Right atrium auricular region (tissue), 2 donors: ENCODE measurements around the gene CNTN6. TPM values are rescaled to one million over a fixed set of nuclear protein-coding genes. Genes with fewer than 3 reads are reported as not detected.

Experiments
- DNase-seq: peaks from one replicate; pipeline ENCODE4 v3.0.0-alpha.2; 2019; ENCODE audit warnings: low spot score
- H3K27ac ChIP-seq, 2 donors: fragments of 200-600 bp; sonication (generic); 1 replicate in 1 of 2; 2 replicates in 1 of 2; pipeline ENCODE4 v1.5.1; 2016 to 2019
- H3K27me3 ChIP-seq, 2 donors: fragments of 200-600 bp; sonication (generic); one replicate each; pipeline versions ENCODE4 v1.5.1 to v1.6.0; 2017 to 2019
- H3K36me3 ChIP-seq: fragments of 200-600 bp; sonication (generic); one replicate; pipeline ENCODE4 v1.5.1; 2016
- H3K4me1 ChIP-seq, 2 donors: fragments of 200-600 bp; sonication (generic); one replicate each; pipeline versions ENCODE4 v1.5.1 to v1.6.0; 2017 to 2019
- H3K4me3 ChIP-seq, 2 donors: fragments of 200-600 bp; sonication (generic); 1 replicate in 1 of 2; 2 replicates in 1 of 2; pipeline ENCODE4 v1.5.1; 2017 to 2019; ENCODE audit warnings: mild to moderate bottlenecking in 1 of 2, moderate library complexity in 1 of 2
- H3K9me3 ChIP-seq, 2 donors: fragments of 200-600 bp; sonication (generic); one replicate each; pipeline ENCODE4 v1.5.1; 2019
- total RNA-seq, 2 donors: library from RNA; depleted of rRNA; stranded (reverse); fragments of >200 nt; gene quantifications; one replicate each; pipeline ENCODE4 v1.1.0, GENCODE V29; 2016
- TF ChIP-seq, protein P1 (sequence below), 2 donors: fragments of 200-600 bp; sonication (generic); IDR thresholded peaks; one replicate each; pipeline ENCODE4 v1.5.1; 2019; ENCODE audit warnings: antibody characterized with exemption in 2 of 2

CNTN6 gene
- under 1 TPM in 1 of 2 donors, not detected in 1; 0.28 TPM for total RNA-seq

DNA sequence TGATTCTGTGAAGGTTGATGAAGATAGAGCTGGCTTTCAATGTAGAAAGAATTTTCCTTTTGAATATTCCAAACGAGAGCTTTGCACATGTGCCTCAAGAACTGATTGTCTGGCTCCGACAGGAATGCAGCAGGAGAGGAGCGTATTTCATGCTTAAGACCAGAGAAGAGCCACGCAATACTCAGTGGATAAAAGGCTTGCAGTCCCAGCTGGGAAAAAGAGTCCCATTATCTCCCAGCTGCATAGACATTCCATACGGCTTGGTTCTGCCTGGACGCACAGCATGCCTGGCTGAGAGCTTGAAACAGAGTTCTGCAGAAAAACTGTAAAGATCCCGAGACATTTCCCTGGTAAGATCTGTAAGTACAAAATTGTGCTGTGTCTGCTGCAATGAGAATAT is at the start of gene CNTN6:
TSS of gene CNTN6 (plus strand) at position 254 of the 400 bp plus-strand sequence. CDS start 54,985 bp downstream, outside the sequence.
- Histone ChIP-seq H3K4me3 (no peak within 1 kb of the TSS), H3K27me3 (no peaks in the 10 kb centered on the region), H3K36me3 (no peaks in the 10 kb centered on the region), H3K4me1 (no peaks in the 10 kb centered on the region), H3K9me3 (no peaks in the 10 kb centered on the region), H3K27ac (no peak within 1 kb of the TSS)
- DNase-seq, result no peak
- TF ChIP-seq, protein P1, sequence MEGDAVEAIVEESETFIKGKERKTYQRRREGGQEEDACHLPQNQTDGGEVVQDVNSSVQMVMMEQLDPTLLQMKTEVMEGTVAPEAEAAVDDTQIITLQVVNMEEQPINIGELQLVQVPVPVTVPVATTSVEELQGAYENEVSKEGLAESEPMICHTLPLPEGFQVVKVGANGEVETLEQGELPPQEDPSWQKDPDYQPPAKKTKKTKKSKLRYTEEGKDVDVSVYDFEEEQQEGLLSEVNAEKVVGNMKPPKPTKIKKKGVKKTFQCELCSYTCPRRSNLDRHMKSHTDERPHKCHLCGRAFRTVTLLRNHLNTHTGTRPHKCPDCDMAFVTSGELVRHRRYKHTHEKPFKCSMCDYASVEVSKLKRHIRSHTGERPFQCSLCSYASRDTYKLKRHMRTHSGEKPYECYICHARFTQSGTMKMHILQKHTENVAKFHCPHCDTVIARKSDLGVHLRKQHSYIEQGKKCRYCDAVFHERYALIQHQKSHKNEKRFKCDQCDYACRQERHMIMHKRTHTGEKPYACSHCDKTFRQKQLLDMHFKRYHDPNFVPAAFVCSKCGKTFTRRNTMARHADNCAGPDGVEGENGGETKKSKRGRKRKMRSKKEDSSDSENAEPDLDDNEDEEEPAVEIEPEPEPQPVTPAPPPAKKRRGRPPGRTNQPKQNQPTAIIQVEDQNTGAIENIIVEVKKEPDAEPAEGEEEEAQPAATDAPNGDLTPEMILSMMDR (IDR thresholded peaks at IDR 0.05), result no peak

DNA sequence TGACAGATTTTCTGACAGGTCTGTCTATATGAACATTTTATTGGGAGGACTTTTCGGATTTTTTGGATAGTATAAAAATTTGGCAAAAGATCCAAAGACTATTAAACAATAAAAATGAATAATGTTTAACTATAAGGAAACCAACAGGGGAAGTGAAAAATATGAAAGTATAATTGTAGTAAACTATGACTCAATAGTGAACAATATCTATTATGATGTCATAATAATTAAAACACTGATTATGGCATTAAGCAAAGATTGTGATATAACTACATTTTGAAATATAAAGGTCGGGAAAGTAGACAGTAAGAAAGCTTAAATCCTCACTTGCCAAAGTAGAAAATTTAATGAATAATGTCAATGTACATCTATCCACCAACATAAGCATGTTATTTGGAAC is 44.3 kb upstream of the CNTN6 start:
- H3K4me3 ChIP-seq, result no peak overlapping the region
- TF ChIP-seq, protein P1 (IDR thresholded peaks at IDR 0.05), result no peak
- no peaks in the 10 kb centered on the region for H3K4me1 ChIP-seq
- DNase-seq, result no peak
- H3K36me3 ChIP-seq, result no peaks in the 10 kb centered on the region
- no peaks in the 10 kb centered on the region for H3K27me3 ChIP-seq
- H3K9me3 ChIP-seq, result peaks cover 0 to 6% of the 10 kb centered on the region in 2 donors
- H3K27ac ChIP-seq, result no peak overlapping the region

DNA sequence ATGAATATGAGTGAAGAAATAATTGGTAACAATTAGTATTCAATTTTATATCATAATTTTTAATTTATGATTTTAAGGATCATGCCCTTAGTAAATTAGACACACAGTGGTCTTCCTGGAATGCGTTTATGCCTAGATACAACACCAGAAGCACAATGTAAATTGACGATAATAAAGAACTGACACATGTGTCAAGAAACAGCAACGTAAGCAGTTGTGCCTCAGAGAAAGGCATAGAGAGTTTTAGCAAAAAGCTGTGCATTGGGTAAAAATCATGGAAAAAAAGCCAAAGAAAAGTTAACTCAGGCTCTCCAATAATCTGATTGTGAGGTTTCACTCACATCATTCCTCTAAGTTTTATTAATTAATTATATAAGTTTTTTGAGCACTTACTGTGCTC is 37.0 kb upstream of the CNTN6 start:
- no peaks in the 10 kb centered on the region for H3K27me3 ChIP-seq
- H3K36me3 ChIP-seq, result no peaks in the 10 kb centered on the region
- H3K4me1 ChIP-seq, result no peaks in the 10 kb centered on the region
- H3K9me3 ChIP-seq, result no peaks in the 10 kb centered on the region
- H3K4me3 ChIP-seq, result no peak overlapping the region
- TF ChIP-seq, protein P1 (IDR thresholded peaks at IDR 0.05), result no peak
- no peak for DNase-seq
- no peak overlapping the region for H3K27ac ChIP-seq

DNA sequence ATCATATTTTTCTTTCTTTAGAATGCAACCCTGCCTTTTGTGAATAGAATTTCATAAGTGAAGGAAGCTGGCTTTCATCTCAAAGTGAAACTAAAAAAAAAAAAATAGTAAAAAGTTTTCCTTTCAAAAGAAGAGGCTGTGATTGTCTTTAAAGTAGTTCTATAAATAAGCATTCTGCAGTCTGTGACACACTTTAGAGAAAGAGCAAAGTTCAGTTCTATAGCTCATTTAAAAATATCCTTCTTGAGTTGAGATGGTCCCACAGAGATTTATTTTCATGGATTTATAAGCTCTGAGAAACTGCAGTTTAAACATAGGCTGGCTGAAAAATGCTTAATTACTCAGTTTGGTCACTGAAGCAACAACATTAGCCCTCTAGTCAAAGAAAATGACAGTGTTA is 36.1 kb upstream of the CNTN6 start:
- TF ChIP-seq, protein P1 (IDR thresholded peaks at IDR 0.05), result no peak
- Histone ChIP-seq H3K4me1 (no peaks in the 10 kb centered on the region), H3K27ac (no peak overlapping the region), H3K27me3 (no peaks in the 10 kb centered on the region), H3K36me3 (no peaks in the 10 kb centered on the region), H3K9me3 (no peaks in the 10 kb centered on the region), H3K4me3 (peak overlapping the region in 1 of 2 donors; percentile 14)
- no peak for DNase-seq

DNA sequence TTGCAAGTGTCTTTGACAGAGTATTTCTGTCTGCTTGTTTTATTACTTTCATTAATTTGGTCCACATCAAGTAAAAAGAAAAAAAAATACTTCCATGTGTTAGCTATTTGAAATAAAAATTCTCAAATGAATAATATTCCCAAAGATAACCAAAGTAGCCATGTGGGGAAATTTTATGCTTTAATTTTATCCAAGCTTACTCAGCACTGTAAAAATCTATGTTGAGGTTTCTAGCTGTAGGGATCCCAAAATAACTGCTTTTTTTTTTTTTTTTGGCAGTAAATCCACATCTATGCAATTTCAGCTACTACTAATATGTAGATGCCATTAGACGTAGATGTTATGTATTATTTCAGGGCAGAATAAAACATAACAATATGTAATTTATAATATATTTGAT is 35.4 kb upstream of the CNTN6 start:
- TF ChIP-seq, protein P1 (IDR thresholded peaks at IDR 0.05), result no peak
- Histone ChIP-seq H3K27ac (no peak overlapping the region), H3K4me3 (no peak overlapping the region), H3K36me3 (no peaks in the 10 kb centered on the region), H3K27me3 (no peaks in the 10 kb centered on the region), H3K4me1 (no peaks in the 10 kb centered on the region), H3K9me3 (no peaks in the 10 kb centered on the region)
- no peak for DNase-seq

DNA sequence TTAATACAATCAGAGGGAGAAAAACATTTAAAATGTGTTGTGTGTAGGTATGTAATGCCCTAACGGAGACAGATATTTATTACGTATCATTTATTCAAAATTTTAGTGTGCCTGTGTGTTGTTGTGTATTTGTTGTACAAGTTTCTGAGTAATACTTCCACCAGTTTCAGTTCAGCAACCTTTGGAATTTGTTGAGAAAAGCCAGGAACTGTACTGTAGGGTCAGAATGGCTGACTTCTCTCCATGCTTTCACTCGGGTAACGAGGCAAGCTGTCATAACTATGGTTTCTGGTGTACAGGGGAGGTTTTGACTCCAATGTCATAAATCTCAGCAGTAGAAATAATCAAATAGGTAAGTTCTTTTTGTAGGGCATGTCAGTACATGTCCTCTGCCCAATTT is 23.8 kb upstream of the CNTN6 start:
- Histone ChIP-seq H3K4me1 (no peaks in the 10 kb centered on the region), H3K4me3 (no peak overlapping the region), H3K36me3 (no peaks in the 10 kb centered on the region), H3K27ac (no peak overlapping the region), H3K9me3 (no peaks in the 10 kb centered on the region), H3K27me3 (no peaks in the 10 kb centered on the region)
- no peak for DNase-seq
- TF ChIP-seq, protein P1 (IDR thresholded peaks at IDR 0.05), result no peak
